GM18499 (cell line): ENCODE results near the gene IFNA16.
"Not testable (repeated sequence)": the region's sequence is repeated elsewhere in the genome, so short reads cannot be mapped to it uniquely, and the experiment has no call there.

Experiments
- ATAC-seq: cut with Tn5 transposase; IDR thresholded peaks from one replicate; pipeline ENCODE4 v1.9.1; 2021; ENCODE audit warnings: moderate number of reproducible peaks; ENCODE audit not compliant: insufficient read depth, unreplicated experiment

Gene IFNA16

GRCh38 chr9:21205204-21205603, 11.9 kb downstream of the IFNA16 start:
- no peak for ATAC-seq

DNA sequence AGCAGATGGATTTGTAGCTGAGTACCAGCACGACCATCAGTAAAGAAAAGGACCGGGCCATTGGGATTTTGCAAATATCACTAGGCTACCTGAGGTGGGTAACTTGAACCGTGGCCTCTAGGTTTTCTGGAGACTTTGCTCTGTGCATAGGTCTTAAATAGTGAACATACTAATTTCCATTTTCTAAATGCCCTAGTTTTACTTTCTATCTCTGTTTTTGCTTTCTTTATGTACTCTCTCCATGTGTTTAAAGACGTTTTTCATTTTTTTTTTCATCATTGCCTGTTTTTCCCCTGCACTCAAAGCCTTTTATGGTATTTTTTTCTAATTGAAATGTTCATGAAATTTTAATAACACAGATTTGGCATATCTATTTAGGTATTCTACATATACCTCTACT, 15.0 kb downstream of the IFNA16 start, which contains the start of gene IFNA7:
TSS of gene IFNA7 (minus strand) at position 101 of the 400 bp plus-strand sequence. CDS start at position 61, 40 bp downstream.
- ATAC-seq: not testable (repeated sequence)

DNA sequence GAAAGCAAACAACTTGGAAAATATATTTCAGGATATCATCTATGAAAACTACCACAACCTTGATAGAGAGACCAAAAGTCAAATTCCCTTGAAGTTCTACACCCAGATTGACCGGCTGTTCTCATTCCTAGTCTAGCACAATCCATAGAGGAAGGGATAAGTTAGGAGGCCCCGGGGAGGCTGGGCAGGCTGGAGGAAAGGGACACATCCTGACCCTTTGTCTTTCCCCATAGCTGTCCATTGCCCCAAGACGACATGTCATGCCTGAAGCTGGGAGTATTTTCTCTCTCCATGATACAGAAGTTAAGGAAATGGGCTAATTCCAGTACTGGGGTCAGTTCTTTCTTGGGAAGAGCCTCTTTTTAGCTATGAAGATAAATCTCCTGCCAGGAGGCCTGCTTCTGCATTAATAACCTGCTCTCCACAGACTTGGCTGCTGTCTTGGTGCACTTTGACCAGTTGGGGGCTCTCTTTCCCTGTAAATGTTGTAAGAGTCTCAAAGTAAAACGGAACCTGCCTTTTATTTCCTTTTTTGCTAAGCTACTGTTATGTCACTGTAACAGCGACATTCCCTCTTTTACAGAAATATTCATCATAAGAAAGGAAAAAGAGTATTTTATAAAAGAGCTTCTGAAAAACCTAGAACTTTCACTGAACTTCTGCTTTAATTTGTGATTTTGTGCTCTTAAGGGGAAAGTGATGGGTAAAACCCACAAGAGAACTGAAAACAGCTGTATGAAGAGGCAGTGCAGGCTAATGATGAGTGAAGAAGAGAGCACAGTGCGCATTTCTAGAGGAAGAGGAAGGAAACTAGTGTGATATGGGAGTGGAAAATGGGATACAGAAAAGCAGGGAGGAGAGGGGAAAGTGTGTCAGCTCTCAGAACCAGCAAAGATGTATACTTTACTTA, 22.0 kb downstream of the IFNA16 start:
- peak; percentile 88 for ATAC-seq

GRCh38 chr9:21187487-21187886, 29.6 kb downstream of the IFNA16 start, which contains the start of gene IFNA4:
Gene IFNA4, minus strand, starts transcription at chr9:21187587. Its CDS starts 56 bp downstream, at chr9:21187531.
- ATAC-seq: not testable (repeated sequence)

DNA sequence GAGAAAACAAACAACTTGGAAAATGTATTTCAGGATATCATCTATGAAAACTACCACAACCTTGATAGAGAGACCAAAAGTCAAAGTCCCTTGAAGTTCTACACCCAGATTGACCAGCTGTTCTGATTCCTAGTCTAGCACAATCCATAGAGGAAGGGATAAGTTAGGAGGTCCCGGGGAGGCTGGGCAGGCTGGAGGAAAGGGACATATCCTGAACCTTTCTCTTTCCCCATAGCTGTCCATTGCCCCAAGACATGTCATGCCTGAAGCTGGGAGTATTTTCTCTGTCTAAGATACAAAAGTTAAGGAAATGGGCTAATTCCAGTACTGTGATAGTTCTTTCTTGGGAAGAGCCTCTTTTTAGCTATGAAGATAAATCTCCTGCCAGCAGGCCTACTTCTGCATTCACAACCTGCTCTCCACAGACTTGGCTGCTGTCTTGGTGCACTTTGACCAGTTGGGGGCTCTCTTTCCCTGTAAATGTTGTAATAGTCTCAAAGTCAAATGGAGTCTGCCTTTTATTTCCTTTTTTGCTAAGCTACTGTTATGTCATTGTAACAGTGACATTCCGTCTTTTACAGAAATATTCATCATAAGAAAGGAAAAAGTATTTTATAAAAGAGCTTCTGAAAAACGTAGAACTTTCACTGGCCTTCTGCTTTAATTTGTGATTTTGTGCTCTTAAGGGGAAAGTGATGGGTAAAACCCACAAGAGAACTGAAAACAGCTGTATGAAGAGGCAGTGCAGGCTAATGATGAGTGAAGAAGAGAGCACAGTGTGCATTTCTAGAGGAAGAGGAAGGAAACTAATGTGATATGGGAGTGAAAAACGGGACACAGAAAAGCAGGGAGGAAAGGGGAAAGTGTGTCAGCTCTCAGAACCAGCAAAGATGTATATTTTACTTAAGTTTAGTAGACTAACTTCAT, 34.0 kb downstream of the IFNA16 start:
- ATAC-seq: peak; percentile 85

GRCh38 chr9:21174671-21175070, 42.4 kb downstream of the IFNA16 start:
- ATAC-seq: no peak

DNA sequence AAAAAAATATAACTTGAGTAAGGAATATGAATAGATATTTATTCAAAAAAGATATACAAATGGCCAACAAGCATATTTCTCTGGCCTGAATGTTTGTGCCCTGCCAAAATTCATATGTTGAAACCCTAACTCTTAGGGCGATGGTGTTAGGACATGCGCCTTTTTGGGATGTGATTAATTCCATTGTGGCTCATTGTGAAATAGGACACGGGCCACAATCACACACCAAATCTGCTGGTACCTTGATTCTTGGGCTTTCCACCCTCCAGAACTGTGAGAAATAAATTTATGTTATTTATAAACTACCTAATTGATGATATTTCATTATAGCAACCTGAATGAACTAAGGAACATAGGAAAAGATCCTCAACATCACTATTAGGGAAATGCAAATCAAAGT, 45.0 kb downstream of the IFNA16 start:
- ATAC-seq: no peak

- no peak for ATAC-seq
Observed at GRCh38 chr9:21171351-21171750, 45.8 kb downstream of the IFNA16 start.

GRCh38 chr9:21166560-21166959, 50.6 kb downstream of the IFNA16 start, which contains the start of gene IFNA21:
Gene IFNA21, minus strand, starts transcription at chr9:21166660. Its CDS starts 48 bp downstream, at chr9:21166612.
- not testable (repeated sequence) for ATAC-seq
